ENCODE measurements around the gene ARHGEF3.

- TF ChIP-seq CTCF (IDR thresholded peaks at IDR 0.05) (peak; percentile 56 to 75 (median 72)), POLR2A (IDR thresholded peaks at IDR 0.05) (no peak)
These were observed 2.4 kb downstream of the ARHGEF3 start for GRCh38 chr3:56799251-56799882.
